ENCODE data around the gene CASP2. TPM values are rescaled to one million over a fixed set of nuclear protein-coding genes. Genes with fewer than 3 reads are reported as not detected.

CASP2 gene
- total RNA-seq, 1 experiment from 2014 or later, result 62.0 TPM

GRCh38 chr7:143272871-143273270 is 15.3 kb upstream of the CASP2 start:
- Mint-ChIP-seq H3K9me3 (ENCODE audit: unreplicated experiment) (no peaks in the 10 kb centered on the region), H3K27ac (ENCODE audit: unreplicated experiment) (no peak overlapping the region), H3K4me1 (ENCODE audit: low read depth, unreplicated experiment) (no peaks in the 10 kb centered on the region), H3K4me3 (ENCODE audit: unreplicated experiment) (no peak overlapping the region), H3K36me3 (ENCODE audit: insufficient read depth, unreplicated experiment) (no peaks in the 10 kb centered on the region), H3K27me3 (ENCODE audit: insufficient read depth, unreplicated experiment) (no peaks in the 10 kb centered on the region)
- no TSS peak for BruUV-seq (replicated peaks)
- TF ChIP-seq CTCF (IDR thresholded peaks at IDR 0.05; ENCODE audit: insufficient read depth in 1 of 2, low read depth in 1 of 2, low read length in 1 of 2, severe bottlenecking in 1 of 2, unreplicated experiment in 1 of 2), result no peak
- ChIA-PET CTCF (interaction anchor here (0.6 kb wide), 1 partner anchor 10 kb away, joined by 3 read pairs; no protein-coding TSS in a partner anchor), POLR2A (interaction anchor here (0.5 kb wide), 1 partner anchor 33 kb away, joined by 11 read pairs; no protein-coding TSS in a partner anchor)
- DNase-seq, result no peak
- H3K27me3 ChIP-seq (replicated peaks; ENCODE audit: control insufficient read depth, insufficient read depth, low read length), result no peaks in the 10 kb centered on the region
- H3K4me1 ChIP-seq, result no peaks in the 10 kb centered on the region
- no peaks in the 10 kb centered on the region for H3K9me3 ChIP-seq
- H3K4me3 ChIP-seq (ENCODE audit: low read depth, low read length), result no peak overlapping the region
- peaks cover 2% of the 10 kb centered on the region; the same call in 1 of the 2 replicates for H3K36me3 ChIP-seq (ENCODE audit: control insufficient read depth, insufficient read depth, low read length)
- intact Hi-C loops (cut with micrococcal nuclease; ENCODE audit: unreplicated experiment), result no loop called here

- Mint-ChIP-seq H3K4me3 (ENCODE audit: unreplicated experiment) (no peak overlapping the region), H3K4me1 (ENCODE audit: low read depth, unreplicated experiment) (peaks cover 24% of the 10 kb centered on the region), H3K27me3 (ENCODE audit: insufficient read depth, unreplicated experiment) (no peaks in the 10 kb centered on the region), H3K27ac (ENCODE audit: unreplicated experiment) (peak overlapping the region; percentile 42), H3K36me3 (ENCODE audit: insufficient read depth, unreplicated experiment) (no peaks in the 10 kb centered on the region), H3K9me3 (ENCODE audit: unreplicated experiment) (no peaks in the 10 kb centered on the region)
- H3K9me3 ChIP-seq, result no peaks in the 10 kb centered on the region
- peak in 1 of 2 experiments; percentile 46 for DNase-seq
- TF ChIP-seq CTCF (IDR thresholded peaks at IDR 0.05; ENCODE audit: insufficient read depth in 1 of 2, low read depth in 1 of 2, low read length in 1 of 2, severe bottlenecking in 1 of 2, unreplicated experiment in 1 of 2), result no peak
- POLR2A ChIA-PET, result interaction anchor here (1.1 kb wide), 1 partner anchor 16 kb away, joined by 4 read pairs; the partner anchor contains the start of gene GSTK1
- H3K27me3 ChIP-seq (replicated peaks; ENCODE audit: control insufficient read depth, insufficient read depth, low read length), result no peaks in the 10 kb centered on the region
- BruUV-seq (replicated peaks), result no TSS peak
- intact Hi-C loops (cut with micrococcal nuclease; ENCODE audit: unreplicated experiment), result no loop called here
- CTCF ChIA-PET, result interaction anchor here (0.7 to 0.9 kb wide), 3 partner anchors 16 to 64 kb away, joined by 3 to 5 read pairs (median 4); partner anchors contain the start of gene GSTK1
- H3K4me1 ChIP-seq, result peaks cover 21% of the 10 kb centered on the region
- H3K36me3 ChIP-seq (ENCODE audit: control insufficient read depth, insufficient read depth, low read length), result no peaks in the 10 kb centered on the region
- no peak overlapping the region for H3K4me3 ChIP-seq (ENCODE audit: low read depth, low read length)
Measured at GRCh38 chr7:143279186-143280098, 8.7 kb upstream of the CASP2 start.

GRCh38 chr7:143280160-143280559 is 8.0 kb upstream of the CASP2 start:
- Mint-ChIP-seq H3K9me3 (ENCODE audit: unreplicated experiment) (no peaks in the 10 kb centered on the region), H3K27ac (ENCODE audit: unreplicated experiment) (peak overlapping the region; percentile 42), H3K36me3 (ENCODE audit: insufficient read depth, unreplicated experiment) (no peaks in the 10 kb centered on the region), H3K4me1 (ENCODE audit: low read depth, unreplicated experiment) (peaks cover 31% of the 10 kb centered on the region), H3K27me3 (ENCODE audit: insufficient read depth, unreplicated experiment) (no peaks in the 10 kb centered on the region), H3K4me3 (ENCODE audit: unreplicated experiment) (no peak overlapping the region)
- Histone ChIP-seq H3K4me3 (ENCODE audit: low read depth, low read length) (no peak overlapping the region), H3K27me3 (replicated peaks; ENCODE audit: control insufficient read depth, insufficient read depth, low read length) (no peaks in the 10 kb centered on the region), H3K4me1 (peaks cover 22% of the 10 kb centered on the region), H3K9me3 (no peaks in the 10 kb centered on the region), H3K36me3 (ENCODE audit: control insufficient read depth, insufficient read depth, low read length) (no peaks in the 10 kb centered on the region)
- no peak for DNase-seq
- intact Hi-C loops (cut with micrococcal nuclease; ENCODE audit: unreplicated experiment), result no loop called here
- CTCF ChIA-PET, result interaction anchor here (0.7 kb wide), 1 partner anchor 65 kb away, joined by 4 read pairs; no protein-coding TSS in a partner anchor
- no peak for TF ChIP-seq CTCF (IDR thresholded peaks at IDR 0.05; ENCODE audit: insufficient read depth in 1 of 2, low read depth in 1 of 2, low read length in 1 of 2, severe bottlenecking in 1 of 2, unreplicated experiment in 1 of 2)
- POLR2A ChIA-PET, result no interaction called here
- no TSS peak for BruUV-seq (replicated peaks)

All from Caco-2 (cell line).